ENCODE results near the gene RBMS3.
"Not testable (repeated sequence)": the region's sequence is repeated elsewhere in the genome, so short reads cannot be mapped to it uniquely, and the experiment has no call there.

Gene RBMS3

GRCh38 chr3:29312395-29312794 is 31.5 kb downstream of the RBMS3 start:
- no peak for DNase-seq (ENCODE audit: low read depth)

- DNase-seq (ENCODE audit: low read depth) = peak; percentile 58
These were observed 32.1 kb downstream of the RBMS3 start for GRCh38 chr3:29312960-29313452.

- DNase-seq (ENCODE audit: low read depth) = no peak
These were observed 33.3 kb downstream of the RBMS3 start for GRCh38 chr3:29313981-29314726.

GRCh38 chr3:29314727-29315088 is 33.8 kb downstream of the RBMS3 start:
- no peak for DNase-seq (ENCODE audit: low read depth)

- no peak for DNase-seq (ENCODE audit: low read depth)
These were observed 36.8 kb downstream of the RBMS3 start for GRCh38 chr3:29317659-29318173.

GRCh38 chr3:29318251-29318650 is 37.4 kb downstream of the RBMS3 start:
- no peak for DNase-seq (ENCODE audit: low read depth)

- DNase-seq (ENCODE audit: low read depth) = no peak
These were observed 38.4 kb downstream of the RBMS3 start for GRCh38 chr3:29319262-29319661.

- DNase-seq (ENCODE audit: low read depth) = no peak
These were observed 38.9 kb downstream of the RBMS3 start for GRCh38 chr3:29319798-29320197.

- no peak for DNase-seq (ENCODE audit: low read depth)
These were observed 41.7 kb downstream of the RBMS3 start for GRCh38 chr3:29322586-29322985.

- peak; percentile 62 for DNase-seq (ENCODE audit: low read depth)
These were observed 43.3 kb downstream of the RBMS3 start for GRCh38 chr3:29324180-29324651.

- DNase-seq (ENCODE audit: low read depth) = not testable (repeated sequence)
These were observed 45.7 kb downstream of the RBMS3 start for GRCh38 chr3:29326540-29326939.

- DNase-seq (ENCODE audit: low read depth) = no peak
These were observed 49.4 kb downstream of the RBMS3 start for GRCh38 chr3:29329986-29330890.

- DNase-seq (ENCODE audit: low read depth) = no peak
These were observed 50.2 kb downstream of the RBMS3 start for GRCh38 chr3:29331035-29331434.

- DNase-seq (ENCODE audit: low read depth) = no peak
These were observed 50.8 kb downstream of the RBMS3 start for GRCh38 chr3:29331456-29332194.

- DNase-seq (ENCODE audit: low read depth) = no peak
These were observed 51.3 kb downstream of the RBMS3 start for GRCh38 chr3:29332195-29332637.

- peak; percentile 49 for DNase-seq (ENCODE audit: low read depth)
These were observed 52.7 kb downstream of the RBMS3 start for GRCh38 chr3:29333576-29333975.

GRCh38 chr3:29334706-29335105 is 53.8 kb downstream of the RBMS3 start:
- DNase-seq (ENCODE audit: low read depth) = no peak

GRCh38 chr3:29335438-29335837 is 54.6 kb downstream of the RBMS3 start:
- peak; percentile 94 for DNase-seq (ENCODE audit: low read depth)

GRCh38 chr3:29335943-29336342 is 55.1 kb downstream of the RBMS3 start:
- no peak for DNase-seq (ENCODE audit: low read depth)

GRCh38 chr3:29337565-29337964 is 56.7 kb downstream of the RBMS3 start:
- DNase-seq (ENCODE audit: low read depth) = no peak

GRCh38 chr3:29338377-29338776 is 57.5 kb downstream of the RBMS3 start:
- no peak for DNase-seq (ENCODE audit: low read depth)
